ENCODE data around the gene ARHGEF37. TPM values are rescaled to one million over a fixed set of nuclear protein-coding genes. Genes with fewer than 3 reads are reported as not detected.
"Not testable (repeated sequence)": the region's sequence is repeated elsewhere in the genome, so short reads cannot be mapped to it uniquely, and the experiment has no call there.

ARHGEF37 gene, protein sequence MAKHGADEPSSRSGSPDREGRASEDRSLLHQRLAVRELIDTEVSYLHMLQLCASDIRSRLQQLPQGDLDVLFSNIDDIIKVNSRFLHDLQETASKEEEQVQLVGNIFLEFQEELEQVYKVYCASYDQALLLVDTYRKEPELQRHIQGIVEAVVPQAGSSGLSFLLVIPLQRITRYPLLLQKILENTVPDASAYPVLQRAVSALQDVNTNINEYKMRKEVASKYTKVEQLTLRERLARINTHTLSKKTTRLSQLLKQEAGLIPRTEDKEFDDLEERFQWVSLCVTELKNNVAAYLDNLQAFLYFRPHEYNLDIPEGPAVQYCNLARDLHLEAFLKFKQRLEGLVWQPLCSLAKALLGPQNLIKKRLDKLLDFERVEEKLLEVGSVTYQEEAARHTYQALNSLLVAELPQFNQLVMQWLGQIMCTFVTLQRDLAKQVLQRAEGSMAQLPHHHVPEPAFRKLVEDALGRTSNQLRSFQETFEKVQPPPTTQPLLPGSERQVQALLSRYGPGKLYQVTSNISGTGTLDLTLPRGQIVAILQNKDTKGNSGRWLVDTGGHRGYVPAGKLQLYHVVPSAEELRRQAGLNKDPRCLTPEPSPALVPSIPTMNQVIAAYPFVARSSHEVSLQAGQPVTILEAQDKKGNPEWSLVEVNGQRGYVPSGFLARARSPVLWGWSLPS
- 9.8 and 16.1 TPM in 2 replicates for total RNA-seq

DNA sequence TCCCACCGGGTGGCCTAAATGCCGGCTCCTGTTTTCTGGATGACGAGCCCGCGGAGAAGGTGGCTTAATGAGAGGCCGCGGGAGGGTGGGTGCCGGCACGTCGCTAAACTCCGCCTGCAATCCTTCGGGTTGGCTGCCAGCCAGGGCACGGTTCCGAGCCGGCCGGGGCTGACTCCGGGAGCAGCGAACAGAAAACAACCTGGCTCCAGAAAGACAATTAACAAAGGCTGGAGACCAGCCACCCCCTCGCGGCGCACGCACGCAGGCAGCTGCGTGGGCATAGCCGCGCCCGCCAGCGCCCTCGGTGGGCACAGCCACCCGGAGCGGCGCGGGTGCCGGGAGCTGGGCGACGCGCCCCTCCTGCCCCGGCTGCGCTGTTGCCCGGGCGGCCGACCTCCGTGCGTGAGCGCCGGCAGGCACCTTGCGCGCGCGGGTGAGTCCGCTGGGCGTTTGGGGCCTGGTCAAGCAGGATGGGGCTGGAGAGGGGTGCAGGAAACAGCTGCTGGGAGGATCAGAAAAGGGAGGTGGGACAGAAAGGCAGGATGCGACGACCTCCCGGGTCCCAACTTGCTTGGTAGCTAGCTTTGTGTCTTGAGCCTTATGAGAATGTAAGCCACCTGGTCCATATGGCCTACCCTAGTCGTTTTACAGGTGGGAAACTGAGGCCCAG, at the start of gene ARHGEF37:
Gene ARHGEF37 (plus strand): TSS at position 307 of the 670 bp plus-strand sequence. CDS start 16,272 bp downstream, outside the sequence.
- DNase-seq (ENCODE audit: low read depth in 2 of 2), result peak; percentile 76 to 97

DNA sequence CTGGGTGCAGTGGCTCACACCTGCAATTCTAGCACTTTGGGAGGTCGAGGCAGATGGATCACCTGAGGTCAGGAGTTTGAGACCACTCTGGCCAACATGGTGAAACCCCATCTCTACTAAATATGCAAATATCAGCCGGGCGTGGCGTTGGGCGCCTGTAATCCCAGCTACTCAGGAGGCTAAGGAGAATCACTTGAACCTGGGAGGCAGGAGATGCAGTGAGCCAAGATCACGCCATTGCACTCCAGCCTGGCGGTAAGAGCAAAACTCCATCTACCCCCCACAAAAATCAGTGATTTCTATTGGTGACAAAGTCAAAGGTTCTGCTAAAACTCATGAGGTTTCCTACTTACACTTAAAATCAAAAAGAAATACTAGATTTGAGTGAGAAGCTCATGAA, 48.9 kb upstream of the ARHGEF37 start:
- DNase-seq (ENCODE audit: low read depth in 2 of 2), result no peak

DNA sequence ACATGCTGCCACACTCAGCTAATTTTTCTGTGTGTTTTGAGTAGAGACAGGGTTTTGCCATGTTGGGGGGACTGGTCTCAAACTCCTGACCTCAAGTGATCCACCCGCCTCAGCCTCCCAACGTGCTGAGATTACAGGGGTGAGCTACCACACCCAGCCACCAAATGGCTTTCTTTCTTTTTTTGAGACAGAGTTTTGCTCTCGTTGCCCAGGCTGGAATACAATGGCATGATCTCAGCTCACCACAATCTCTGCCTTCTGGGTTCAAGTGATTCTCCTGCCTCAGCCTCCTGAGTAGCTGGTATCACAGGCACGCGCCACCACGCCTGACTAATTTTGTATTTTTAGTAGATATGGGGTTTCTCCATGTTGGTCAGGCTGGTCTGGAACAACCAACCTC, 45.5 kb upstream of the ARHGEF37 start:
- DNase-seq (ENCODE audit: low read depth in 2 of 2), result not testable (repeated sequence)

DNA sequence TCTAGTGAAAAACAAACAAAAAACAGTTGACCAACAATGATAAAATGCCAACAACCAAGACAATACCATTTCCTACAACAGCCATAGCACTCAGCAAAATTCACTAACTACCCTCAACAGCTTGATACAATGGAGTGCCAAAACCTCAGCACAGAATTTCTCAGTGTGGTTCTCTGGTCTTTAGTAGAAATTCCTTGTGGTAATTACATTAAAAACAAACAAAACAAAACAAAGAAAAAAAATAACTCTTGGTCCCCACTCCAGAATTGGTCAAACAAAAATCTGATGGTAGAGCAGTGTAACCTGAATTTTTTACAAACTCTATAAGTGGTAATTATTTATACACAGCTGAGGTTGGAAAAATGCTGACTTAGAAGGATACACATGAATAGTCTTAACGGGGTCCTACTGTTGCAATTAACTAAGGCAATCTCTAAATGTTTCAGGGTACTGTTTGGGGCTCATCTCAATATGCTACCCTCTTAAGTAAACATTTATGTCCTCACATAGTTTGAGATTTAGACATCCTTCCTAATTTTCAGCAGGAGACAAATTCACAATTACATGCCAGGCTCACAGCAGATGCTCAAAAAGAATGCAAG, 43.8 kb upstream of the ARHGEF37 start:
- no peak for DNase-seq (ENCODE audit: low read depth in 2 of 2)

DNA sequence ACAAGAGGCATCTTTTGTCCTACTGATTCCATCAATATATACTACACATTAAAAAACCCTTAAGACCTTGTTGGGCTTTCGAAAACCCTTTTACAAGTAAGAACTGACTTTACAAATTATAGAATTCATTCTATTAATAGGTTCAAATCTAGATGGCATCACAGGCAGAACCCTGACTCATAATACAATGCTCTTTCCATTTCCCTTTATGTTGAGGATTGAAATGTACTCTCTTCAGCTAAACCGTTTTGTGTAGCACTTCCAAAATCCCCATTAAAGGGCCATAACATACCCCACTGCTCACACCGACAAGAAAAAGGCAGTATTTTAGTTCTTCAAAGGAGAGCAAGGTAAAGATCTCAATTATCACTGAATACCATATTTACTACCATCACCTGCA, 41.2 kb upstream of the ARHGEF37 start:
- peak in 1 of 2 donors; percentile 16 for DNase-seq (ENCODE audit: low read depth in 2 of 2)

DNA sequence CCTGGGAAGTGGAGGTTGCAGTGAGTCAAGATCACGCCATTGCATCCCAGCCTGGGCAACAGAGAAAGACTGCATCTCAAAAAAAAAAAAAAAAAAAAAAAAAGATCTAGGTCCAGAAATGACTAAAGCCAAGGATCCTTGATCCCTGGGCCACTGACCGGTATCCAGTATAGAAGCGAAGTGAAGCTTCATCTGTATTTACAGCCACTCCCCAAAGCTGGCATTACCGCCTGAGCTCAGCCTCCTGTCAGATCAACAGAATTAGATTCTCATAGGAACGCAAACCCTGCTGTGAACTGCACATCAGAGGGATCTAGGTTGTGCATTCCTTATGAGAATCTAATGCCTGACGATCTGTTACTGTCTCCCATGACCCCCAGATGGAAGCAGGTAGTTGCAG, 39.4 kb upstream of the ARHGEF37 start:
- DNase-seq (ENCODE audit: low read depth in 2 of 2), result no peak

GRCh38 chr5:149543361-149544027, 37.8 kb upstream of the ARHGEF37 start:
- peak in 1 of 2 donors; percentile 56 for DNase-seq (ENCODE audit: low read depth in 2 of 2)

DNA sequence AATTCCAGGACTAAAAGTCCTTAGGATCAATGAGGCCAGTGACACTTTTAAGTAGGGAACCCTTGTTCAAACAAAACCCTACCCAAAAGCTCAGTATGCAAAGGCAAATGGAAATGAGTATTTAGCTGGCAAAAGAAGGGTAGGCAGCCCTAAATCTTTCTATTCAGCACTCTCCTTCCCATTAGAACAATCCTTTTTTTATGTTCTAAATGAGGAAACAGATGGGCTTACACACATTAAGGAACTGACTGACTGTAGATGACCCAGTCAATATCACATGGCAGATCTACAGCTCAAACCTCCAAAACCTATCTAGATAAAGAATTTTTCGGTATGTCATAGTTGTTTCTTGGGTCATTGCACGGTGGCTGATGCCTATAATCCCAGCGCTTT, 37.3 kb upstream of the ARHGEF37 start:
- peak in 1 of 2 donors; percentile 36 for DNase-seq (ENCODE audit: low read depth in 2 of 2)

DNA sequence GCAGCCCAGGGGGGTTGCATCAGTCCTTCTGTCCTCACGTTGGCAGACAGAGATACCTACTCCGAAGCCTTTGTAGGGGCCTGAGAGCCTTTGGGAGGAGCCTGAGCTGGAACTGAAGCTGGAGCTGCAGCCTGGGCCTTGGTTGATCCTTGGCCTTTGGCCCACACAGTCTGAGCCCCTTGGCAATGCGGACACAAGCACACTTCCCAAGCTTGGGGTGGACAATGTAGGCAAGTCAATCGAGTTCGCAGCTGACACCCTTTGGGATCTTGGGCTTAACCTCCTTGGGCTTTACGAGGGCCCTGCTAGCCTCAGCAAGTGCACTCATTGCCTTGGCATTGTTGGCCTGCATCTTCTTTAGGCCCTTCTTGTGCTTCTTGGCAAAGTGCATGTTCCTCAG, 36.0 kb upstream of the ARHGEF37 start:
- DNase-seq (ENCODE audit: low read depth in 2 of 2), result no peak

- DNase-seq (ENCODE audit: low read depth in 2 of 2), result no peak
These were observed 34.3 kb upstream of the ARHGEF37 start for GRCh38 chr5:149546974-149547373.

DNA sequence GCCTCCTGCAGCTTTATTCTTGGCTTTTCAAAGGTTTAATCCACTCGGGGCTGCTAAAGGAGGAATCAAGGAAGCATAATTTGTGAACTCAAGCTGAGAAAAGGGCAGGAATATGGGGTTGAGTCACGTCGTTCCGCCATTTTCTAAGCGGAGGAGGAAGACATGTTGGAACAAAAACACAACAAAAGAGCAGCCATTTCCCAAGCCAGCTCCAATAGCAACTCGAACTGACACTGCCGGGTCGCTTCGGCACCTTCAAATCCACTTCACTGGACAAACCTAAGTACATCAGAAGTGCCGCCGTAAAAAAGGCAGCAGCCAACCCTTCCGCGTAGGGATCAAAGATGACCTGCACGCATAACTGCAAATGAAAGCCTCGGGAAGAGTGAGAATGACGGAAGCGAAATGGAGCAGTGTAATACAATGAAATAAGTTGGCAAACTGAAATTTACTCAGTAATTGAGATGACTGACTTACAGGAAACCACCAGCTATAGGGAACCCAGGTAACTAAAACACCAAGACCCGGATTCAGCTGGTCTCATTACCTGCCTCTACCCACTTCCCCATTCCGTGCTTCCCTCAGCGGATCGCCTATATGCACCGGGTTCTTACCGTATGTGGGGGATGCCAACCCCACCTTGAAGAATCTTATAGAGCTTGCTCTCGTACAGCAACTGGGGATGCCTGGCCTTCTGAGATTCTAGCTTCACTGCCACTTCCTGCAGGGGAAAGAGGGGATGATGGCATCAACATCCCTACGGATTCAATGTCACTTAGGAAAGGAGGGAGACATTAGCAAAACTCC, 31.6 kb upstream of the ARHGEF37 start:
- DNase-seq (ENCODE audit: low read depth in 2 of 2), result peak; percentile 58 to 61

DNA sequence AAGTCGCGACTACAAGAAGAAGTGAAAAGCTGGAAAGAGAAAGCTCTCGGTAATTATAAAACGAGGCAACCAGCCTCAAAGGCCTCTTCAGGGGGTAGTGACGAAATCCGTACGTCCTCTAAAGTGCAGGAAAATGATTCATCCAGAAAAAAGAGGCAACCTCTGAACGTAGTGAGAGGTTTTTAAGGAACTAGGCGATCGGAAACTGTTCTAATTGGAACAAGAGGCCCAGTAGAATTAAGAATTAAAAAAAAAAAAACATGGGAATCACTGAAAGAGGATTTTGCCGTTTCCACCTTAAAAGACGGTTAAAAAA, 31.1 kb upstream of the ARHGEF37 start:
- DNase-seq (ENCODE audit: low read depth in 2 of 2), result peak; percentile 57 to 80

DNA sequence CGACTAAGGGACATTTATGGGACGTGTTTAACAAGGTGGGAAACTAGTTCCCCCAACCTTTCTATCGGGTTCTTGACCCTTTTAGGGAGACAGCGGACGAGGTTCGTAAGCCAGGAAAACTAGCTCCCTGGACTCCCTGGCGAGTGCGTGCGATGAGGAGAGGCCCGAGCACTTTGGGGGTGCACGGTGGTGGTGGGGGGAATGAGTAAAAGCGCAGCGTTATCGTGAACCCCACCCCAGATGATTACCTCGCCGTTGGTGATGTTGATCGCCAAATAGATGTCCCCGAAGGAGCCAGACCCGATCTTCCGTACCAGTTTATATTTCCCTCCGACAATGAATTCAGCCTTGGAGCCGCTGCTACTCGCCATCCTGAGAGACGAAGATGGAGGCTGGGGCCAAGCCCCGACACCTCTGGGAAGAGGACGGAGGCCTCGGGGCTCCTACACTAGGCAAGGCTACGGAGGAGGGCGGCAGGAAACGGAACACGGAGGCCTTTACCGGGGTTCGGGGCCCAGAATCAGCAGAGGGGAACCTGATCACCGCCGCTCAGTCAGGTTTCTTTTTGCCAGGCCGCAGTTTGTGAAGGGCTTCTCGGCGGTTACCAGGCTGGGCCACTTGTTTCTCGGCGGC, 30.6 kb upstream of the ARHGEF37 start:
- peak; percentile 17 to 28 for DNase-seq (ENCODE audit: low read depth in 2 of 2)

DNA sequence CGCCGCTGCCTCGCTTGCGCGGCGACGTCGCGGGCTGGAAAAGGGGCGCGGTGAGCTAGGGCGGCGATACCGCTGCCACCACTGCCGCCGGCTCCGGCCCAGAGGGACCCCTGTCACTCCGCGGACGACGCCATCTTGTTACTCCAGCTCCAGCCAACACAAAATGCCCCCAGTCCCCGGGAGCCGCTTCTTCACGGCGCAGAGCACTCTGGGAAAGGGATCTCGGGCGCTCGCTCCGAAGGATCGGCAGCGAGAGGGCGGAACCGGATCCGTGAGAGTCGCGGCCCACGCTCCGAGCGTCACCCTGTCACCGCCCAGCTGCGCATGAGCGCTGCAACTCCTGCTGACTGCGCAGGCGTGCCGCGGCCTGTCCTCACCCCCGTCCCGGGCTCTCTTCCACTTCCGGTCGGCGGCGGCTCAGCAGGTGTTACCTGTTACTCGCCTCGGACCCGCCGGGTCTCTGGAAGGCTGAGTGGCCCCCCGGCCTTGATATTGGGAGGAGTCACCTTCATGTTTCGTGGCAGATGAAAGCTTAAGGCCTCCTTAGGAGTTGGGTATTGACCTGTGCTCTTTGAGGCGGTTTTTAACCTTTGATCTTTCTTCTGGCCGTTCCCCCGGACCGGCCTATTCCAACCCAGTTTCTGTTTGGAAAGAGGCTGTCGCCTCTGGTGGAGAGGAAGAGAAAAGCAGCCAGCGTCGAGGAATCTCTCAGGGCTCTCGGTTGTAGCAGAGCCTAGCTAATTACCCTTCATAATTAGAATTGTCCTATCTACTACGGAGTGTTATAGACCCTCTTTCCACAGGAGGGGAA, 29.9 kb upstream of the ARHGEF37 start, which contains the start of gene CSNK1A1:
Gene CSNK1A1 (minus strand): TSS at position 213 of the 811 bp plus-strand sequence. CDS start 475 bp downstream, outside the sequence.
- DNase-seq (ENCODE audit: low read depth in 2 of 2), result peak; percentile 99

GRCh38 chr5:149552038-149552494, 29.2 kb upstream of the ARHGEF37 start:
- DNase-seq (ENCODE audit: low read depth in 2 of 2), result no peak

DNA sequence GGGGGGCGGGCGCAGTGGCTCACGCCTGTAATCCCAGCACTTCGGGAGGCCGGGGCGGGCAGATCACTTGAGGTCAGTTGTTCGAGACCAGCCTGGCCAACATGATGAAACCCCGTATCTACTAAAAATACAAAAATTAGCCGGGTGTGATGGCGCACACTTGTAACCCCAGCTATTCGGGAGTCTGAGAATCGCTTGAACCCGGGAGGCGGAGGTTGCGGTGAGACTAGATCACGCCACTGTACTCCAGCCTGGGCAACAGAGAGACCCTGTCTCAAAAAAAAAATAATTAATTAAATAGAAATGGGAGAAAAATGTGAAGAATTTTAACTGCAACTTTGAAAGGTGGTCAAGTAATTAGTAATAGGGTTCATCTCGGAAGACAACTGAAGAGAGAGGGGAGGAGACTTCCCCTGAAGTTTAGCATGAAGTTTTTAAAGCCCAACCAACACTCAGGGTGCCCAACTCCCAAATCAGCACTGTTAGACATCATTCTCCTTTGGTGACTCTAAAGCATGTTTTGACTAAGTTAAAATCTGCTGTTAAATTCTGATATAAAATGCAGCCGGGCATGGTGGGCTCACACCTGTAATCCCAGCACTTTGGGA, 28.6 kb upstream of the ARHGEF37 start:
- no peak for DNase-seq (ENCODE audit: low read depth in 2 of 2)

- no peak for DNase-seq (ENCODE audit: low read depth in 2 of 2)
These were observed 21.6 kb upstream of the ARHGEF37 start for GRCh38 chr5:149559706-149560105.

DNA sequence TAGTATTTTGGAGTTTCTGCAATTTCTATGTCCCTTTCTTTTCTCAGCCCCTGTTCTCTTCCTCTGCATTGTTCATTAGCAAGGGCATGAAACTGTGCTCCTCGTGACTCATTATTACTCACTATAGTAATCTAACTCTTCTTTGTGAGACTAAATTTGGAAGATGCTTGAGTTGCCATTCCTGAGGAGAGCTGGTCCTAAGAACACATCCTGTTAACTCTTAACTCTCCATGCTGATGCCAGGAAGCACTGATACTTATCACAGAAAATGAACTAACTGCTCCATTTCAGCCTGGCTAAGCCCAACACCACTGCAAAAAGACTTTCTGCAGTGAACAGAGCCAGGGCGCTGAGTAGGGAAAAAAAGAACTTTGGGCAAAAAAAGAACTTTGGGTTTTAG, 19.4 kb upstream of the ARHGEF37 start:
- peak; percentile 48 to 96 for DNase-seq (ENCODE audit: low read depth in 2 of 2)

DNA sequence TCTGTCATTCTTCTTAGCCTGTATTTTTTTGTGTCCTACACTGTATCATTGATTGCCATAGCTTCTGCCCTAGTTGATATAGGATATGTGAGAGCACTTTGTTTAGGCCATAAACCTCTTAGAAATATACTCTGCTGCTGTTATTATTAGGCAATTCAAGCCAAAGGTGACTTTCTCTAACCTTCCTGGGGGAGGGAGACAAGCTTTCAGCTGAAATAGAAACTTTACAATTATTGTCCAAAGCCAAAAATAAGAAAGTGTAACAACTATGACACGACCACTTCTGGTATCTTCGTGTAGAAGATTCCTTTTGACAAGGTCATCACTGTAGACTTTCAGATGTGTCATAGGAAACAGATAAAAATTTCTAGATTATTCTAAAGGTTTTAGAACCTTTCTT, 17.8 kb upstream of the ARHGEF37 start:
- DNase-seq (ENCODE audit: low read depth in 2 of 2), result peak in 1 of 2 donors; percentile 17

Data from lung microvascular endothelial cell (primary cell).